ENCODE measurements around the gene ACIN1. TPM values are rescaled to one million over a fixed set of nuclear protein-coding genes. Genes with fewer than 3 reads are reported as not detected.

ACIN1 gene
- total and polyA plus RNA-seq, 2 of the 13 experiments (the other 11 are each of a cell fraction or from before 2014, with no cell fraction given), result 165 to 183 TPM

GRCh38 chr14:23042162-23042965 lies 52.6 kb downstream of the ACIN1 start, which contains the start of gene PSMB11 (continued):
- TF ChIP-seq PCBP2 (optimal IDR thresholded peaks at IDR 0.05; ENCODE audit: low read depth, low read length, poor library complexity, severe bottlenecking) (no peak), HNF1A (IDR thresholded peaks at IDR 0.05; ENCODE audit: low read depth) (no peak), HNF1A (CRISPR knock-in tag; IDR thresholded peaks at IDR 0.05; ENCODE audit: borderline replicate concordance) (0 out of 2 replicates have a peak, but pooled peaks have one; percentile 44), TBP (CRISPR knock-in tag; IDR thresholded peaks at IDR 0.05) (no peak), HOXA3 (CRISPR knock-in tag; IDR thresholded peaks at IDR 0.05) (0 out of 2 replicates have a peak, but pooled peaks have one; percentile 23), ZBTB25 (CRISPR knock-in tag; IDR thresholded peaks at IDR 0.05) (no peak), ZNF607 (CRISPR knock-in tag; IDR thresholded peaks at IDR 0.05; ENCODE audit: borderline replicate concordance) (no peak), ZNF280B (CRISPR knock-in tag; IDR thresholded peaks at IDR 0.05; ENCODE audit: borderline replicate concordance) (peak; percentile 57), ZNF337 (CRISPR knock-in tag; IDR thresholded peaks at IDR 0.05; ENCODE audit: borderline replicate concordance, low read depth) (no peak), ZBTB20 (CRISPR knock-in tag; IDR thresholded peaks at IDR 0.05; ENCODE audit: borderline replicate concordance, low read depth) (no peak), KLF15 (CRISPR knock-in tag; IDR thresholded peaks at IDR 0.05; ENCODE audit: borderline replicate concordance) (no peak)

Data from HepG2 (cell line).